Kidney epithelial cell (primary cell): Measurements from ENCODE around the gene ZBTB46. TPM values are rescaled to one million over a fixed set of nuclear protein-coding genes. Genes with fewer than 3 reads are reported as not detected.

ENCODE experiments used
- DNase-seq: peaks from one replicate; pipeline ENCODE4 v3.0.0-alpha.2; 2010; ENCODE audit warnings: low read depth
- H3K27me3 ChIP-seq: 2 replicates; pipeline ENCODE4 v1.6.0; 2011; ENCODE audit warnings: low read length; ENCODE audit not compliant: control insufficient read depth, insufficient read depth
- H3K36me3 ChIP-seq: 2 replicates; pipeline ENCODE4 v1.5.1; 2011; ENCODE audit warnings: low read length; ENCODE audit not compliant: control insufficient read depth, insufficient read depth
- H3K4me3 ChIP-seq: 2 replicates; pipeline ENCODE4 v1.5.1; 2011; ENCODE audit warnings: low read depth, mild to moderate bottlenecking, control low read depth, low read length
- CTCF ChIP-seq: IDR thresholded peaks from 2 replicates; pipeline ENCODE4 v1.5.1; 2011; ENCODE audit warnings: mild to moderate bottlenecking, moderate library complexity, low read length, control low read depth, inconsistent platforms; ENCODE audit not compliant: insufficient read depth, poor library complexity, severe bottlenecking
- total RNA-seq: library from RNA; depleted of rRNA; stranded (reverse); fragments of >200 nt; gene quantifications from 2 replicates; pipeline ENCODE4 v1.2.3, GENCODE V29; 2015

Gene ZBTB46
- total RNA-seq, 1 donor from 2014 or later = 7.8 TPM

DNA sequence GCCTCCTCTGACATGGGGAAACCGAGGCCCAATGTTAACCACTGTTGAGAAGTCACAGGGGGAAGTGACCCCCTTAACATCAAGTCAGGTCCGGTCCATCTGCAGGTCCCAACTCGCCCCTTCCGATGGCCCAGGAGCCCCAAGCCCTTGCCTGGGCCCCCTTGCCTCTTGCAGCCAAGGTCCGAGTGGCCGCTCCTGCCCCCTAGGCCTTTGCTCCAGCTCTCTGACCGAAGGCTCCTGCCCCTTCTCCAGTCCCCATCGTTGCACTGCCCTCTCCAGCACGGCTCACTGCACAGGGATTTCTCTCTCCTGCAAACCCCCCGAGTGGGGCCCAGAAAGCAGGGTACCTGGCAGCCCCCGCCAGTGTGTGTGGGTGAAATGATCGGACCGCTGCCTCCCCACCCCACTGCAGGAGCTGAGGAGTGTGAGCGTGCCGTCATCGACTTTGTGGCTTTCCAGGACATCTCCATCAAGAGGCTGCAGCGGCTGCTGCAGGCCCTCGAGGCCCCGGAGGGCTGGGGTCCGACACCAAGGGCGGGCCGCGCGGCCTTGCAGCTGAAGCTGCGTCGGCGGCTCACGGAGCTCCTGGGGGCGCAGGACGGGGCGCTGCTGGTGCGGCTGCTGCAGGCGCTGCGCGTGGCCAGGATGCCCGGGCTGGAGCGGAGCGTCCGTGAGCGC, 133.1 kb downstream of the ZBTB46 start:
- Histone ChIP-seq H3K36me3 (no peaks in the 10 kb centered on the region), H3K4me3 (peak overlapping the region; percentile 64), H3K27me3 (no peaks in the 10 kb centered on the region)
- no peak for TF ChIP-seq CTCF
- DNase-seq = no peak

DNA sequence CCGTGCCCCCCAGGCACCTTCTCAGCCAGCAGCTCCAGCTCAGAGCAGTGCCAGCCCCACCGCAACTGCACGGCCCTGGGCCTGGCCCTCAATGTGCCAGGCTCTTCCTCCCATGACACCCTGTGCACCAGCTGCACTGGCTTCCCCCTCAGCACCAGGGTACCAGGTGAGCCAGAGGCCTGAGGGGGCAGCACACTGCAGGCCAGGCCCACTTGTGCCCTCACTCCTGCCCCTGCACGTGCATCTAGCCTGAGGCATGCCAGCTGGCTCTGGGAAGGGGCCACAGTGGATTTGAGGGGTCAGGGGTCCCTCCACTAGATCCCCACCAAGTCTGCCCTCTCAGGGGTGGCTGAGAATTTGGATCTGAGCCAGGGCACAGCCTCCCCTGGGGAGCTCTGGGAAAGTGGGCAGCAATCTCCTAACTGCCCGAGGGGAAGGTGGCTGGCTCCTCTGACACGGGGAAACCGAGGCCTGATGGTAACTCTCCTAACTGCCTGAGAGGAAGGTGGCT, 133.7 kb downstream of the ZBTB46 start:
- Histone ChIP-seq H3K36me3 (no peaks in the 10 kb centered on the region), H3K4me3 (peak overlapping the region; percentile 64), H3K27me3 (no peaks in the 10 kb centered on the region)
- DNase-seq = no peak
- peak; percentile 4 for TF ChIP-seq CTCF

- H3K4me3 ChIP-seq = peak within 1 kb of the TSS; percentile 64
- TF ChIP-seq CTCF = no peak
- DNase-seq = no peak
- no peaks in the 10 kb centered on the region for H3K36me3 ChIP-seq
- H3K27me3 ChIP-seq = no peaks in the 10 kb centered on the region
These were observed 134.3 kb downstream of the ZBTB46 start, which contains the start of gene TNFRSF6B for GRCh38 chr20:63696628-63697356. TSS of gene TNFRSF6B (plus strand) at chr20:63696652. CDS start at chr20:63696768, 116 bp downstream.

DNA sequence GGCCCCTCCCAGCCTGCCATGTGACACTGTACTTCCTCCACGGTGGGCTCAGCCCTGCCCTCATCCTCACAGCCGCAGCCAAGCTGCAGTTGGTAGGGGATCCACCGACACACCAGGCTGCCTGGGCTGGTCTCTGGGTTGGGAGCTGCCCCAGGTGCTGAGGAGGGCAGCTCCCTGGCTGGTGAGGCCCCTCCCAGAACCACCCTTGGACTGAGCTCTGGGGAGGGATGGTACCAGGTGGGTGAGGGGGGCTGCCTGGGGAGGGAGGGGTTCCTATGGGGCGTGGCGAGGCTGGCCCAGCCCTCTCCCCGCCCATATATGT, 134.8 kb downstream of the ZBTB46 start:
- no peak for DNase-seq
- Histone ChIP-seq H3K36me3 (no peaks in the 10 kb centered on the region), H3K27me3 (no peaks in the 10 kb centered on the region), H3K4me3 (peak overlapping the region; percentile 64)
- no peak for TF ChIP-seq CTCF

- TF ChIP-seq CTCF = no peak
- Histone ChIP-seq H3K36me3 (no peaks in the 10 kb centered on the region), H3K27me3 (no peaks in the 10 kb centered on the region), H3K4me3 (no peak overlapping the region)
- no peak for DNase-seq
These were observed 135.4 kb downstream of the ZBTB46 start for GRCh38 chr20:63695424-63696305.
